GM04504 (cell line): ENCODE results near the gene SCTR.
"Not testable (repeated sequence)": the region's sequence is repeated elsewhere in the genome, so short reads cannot be mapped to it uniquely, and the experiment has no call there.

Experiments used
- DNase-seq: peaks from one replicate; pipeline ENCODE4 v3.0.0-alpha.2; 2012; ENCODE audit warnings: low read depth

Gene SCTR

GRCh38 chr2:119408221-119408619, 116.1 kb downstream of the SCTR start:
- no peak for DNase-seq

- no peak for DNase-seq
Measured at GRCh38 chr2:119407430-119408220, 116.7 kb downstream of the SCTR start.

DNA sequence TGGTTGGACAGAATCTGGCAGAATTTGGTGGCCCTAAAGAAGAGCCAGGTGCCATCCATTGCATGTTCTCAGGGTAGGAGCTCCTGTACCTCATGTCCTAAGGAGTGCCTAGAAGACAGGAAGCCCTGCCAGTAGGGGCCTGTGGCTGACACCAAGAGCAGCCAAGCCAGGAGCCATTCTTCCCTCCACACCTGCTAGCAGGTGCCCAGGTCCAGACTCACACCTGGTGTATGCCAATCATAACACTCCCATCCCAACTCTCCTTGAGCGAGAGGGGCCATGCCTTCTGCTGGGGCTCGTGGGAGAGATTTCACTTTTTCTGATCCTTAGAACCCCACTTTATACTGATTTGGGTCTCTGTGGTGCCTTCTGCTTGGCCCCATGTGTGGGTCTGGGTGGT, 119.1 kb downstream of the SCTR start:
- DNase-seq: no peak

GRCh38 chr2:119403618-119404017, 120.7 kb downstream of the SCTR start:
- DNase-seq: not testable (repeated sequence)

DNA sequence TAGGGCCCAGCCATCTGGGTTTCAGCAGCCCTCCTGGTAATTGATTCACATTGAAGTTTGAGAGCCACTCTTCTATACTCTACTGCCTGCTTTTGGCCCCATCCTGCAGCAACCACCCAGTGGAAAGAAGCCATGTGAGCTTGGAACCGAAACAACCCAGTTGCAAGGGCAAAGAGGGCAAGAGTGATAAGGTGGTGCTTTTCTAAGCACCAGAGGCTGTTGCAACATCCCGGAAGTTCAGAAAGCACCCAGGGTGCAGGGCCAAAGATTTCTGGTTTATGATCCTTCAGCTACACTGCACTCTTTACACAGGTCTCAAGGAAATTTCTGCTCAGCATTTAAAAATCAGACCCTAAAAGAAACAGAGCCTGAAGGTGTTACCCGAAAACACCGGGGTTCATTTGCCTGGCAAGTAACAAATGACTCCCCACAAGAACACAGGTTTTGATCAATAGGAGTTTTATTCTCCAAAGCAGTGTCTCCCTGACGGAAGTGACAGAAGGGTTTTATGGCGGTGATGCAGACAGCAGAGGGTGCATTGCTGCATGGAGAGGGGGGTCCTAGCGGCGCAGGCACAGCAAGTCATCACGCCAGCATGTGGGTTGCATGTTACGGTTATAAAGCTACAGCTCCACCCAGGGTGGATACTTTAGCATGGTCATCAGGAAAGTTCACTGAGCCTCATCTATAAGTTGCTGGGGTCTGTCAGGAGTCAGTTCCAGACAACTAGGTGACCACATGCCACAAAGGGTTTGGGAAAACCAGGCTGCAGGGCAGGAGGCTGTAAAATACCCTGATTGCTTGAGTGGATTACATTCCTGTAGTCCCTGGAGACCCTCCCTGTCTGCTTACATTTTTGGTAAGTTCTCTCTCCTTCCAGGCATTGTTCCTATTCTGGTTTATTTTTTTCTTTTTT, 121.4 kb downstream of the SCTR start:
- DNase-seq: no peak

- DNase-seq: no peak
Measured at GRCh38 chr2:119402106-119402505, 122.2 kb downstream of the SCTR start.

DNA sequence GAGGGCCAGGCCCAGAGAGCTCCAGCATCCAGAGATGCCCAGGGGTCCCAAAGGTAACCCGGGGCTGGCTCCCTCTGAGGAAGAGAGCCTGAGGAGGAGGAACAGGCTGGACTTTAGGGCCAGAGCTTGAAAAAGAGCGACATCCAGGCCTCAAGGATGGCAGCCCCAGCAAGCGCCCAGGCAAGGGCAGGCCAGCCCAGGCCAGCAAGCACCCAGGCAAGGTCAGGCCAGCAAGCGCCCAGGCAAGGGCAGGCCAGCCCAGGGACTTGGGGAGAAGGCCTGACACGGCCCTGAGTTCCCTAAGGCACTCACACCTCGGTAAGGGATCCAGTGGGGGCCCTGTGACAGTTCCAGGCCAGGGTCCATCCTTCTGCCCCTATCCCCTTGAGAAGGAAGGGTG, 127.1 kb downstream of the SCTR start:
- no peak for DNase-seq

GRCh38 chr2:119393971-119394748, 130.1 kb downstream of the SCTR start:
- DNase-seq: no peak
